Stomach (tissue), 4 donors: Measurements from ENCODE around the gene ABCA13.

Source experiments
- POLR2A ChIP-seq, 4 donors: fragments of 450-650 bp; IDR thresholded peaks; one replicate each; pipeline ENCODE4 v1.6.1; 2016; ENCODE audit warnings: antibody characterized with exemption in 4 of 4, control low read depth in 2 of 4, mild to moderate bottlenecking in 1 of 4, moderate library complexity in 1 of 4
- POLR2AphosphoS5 ChIP-seq, 3 donors: sonication (generic); formaldehyde crosslinking; IDR thresholded peaks; one replicate each; pipeline ENCODE4 v1.6.1; 2016; ENCODE audit warnings: antibody characterized with exemption in 3 of 3
- TF ChIP-seq, protein P1 (sequence below), 7 experiments: fragments of 450-650 bp in 4 of 7; fragments of 200-600 bp in 3 of 7; sonication (generic) in 3 of 7; IDR thresholded peaks; one replicate each; pipeline ENCODE4 v1.5.1; 2016 to 2019; ENCODE audit warnings: antibody characterized with exemption in 7 of 7, control low read depth in 2 of 7, mild to moderate bottlenecking in 1 of 7

DNA sequence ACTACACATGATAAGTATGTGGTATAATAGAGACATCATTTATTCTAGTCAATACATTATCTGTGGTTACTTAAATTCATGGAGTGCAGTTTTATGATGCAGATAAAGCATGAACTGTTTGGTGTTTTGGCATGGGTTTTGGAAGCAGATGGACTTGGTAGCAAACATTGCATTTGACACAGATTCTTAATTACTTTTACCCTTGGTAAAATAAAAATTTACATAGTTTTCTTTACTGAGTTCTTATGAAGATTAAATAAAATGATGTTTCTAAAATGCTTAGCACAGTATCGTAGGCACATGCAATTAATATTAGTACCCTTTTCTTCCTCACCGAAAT, 92.0 kb downstream of the ABCA13 start:
- TF ChIP-seq POLR2A (IDR thresholded peaks at IDR 0.05) (no peak), POLR2AphosphoS5 (IDR thresholded peaks at IDR 0.05) (no peak)
- TF ChIP-seq, protein P1, sequence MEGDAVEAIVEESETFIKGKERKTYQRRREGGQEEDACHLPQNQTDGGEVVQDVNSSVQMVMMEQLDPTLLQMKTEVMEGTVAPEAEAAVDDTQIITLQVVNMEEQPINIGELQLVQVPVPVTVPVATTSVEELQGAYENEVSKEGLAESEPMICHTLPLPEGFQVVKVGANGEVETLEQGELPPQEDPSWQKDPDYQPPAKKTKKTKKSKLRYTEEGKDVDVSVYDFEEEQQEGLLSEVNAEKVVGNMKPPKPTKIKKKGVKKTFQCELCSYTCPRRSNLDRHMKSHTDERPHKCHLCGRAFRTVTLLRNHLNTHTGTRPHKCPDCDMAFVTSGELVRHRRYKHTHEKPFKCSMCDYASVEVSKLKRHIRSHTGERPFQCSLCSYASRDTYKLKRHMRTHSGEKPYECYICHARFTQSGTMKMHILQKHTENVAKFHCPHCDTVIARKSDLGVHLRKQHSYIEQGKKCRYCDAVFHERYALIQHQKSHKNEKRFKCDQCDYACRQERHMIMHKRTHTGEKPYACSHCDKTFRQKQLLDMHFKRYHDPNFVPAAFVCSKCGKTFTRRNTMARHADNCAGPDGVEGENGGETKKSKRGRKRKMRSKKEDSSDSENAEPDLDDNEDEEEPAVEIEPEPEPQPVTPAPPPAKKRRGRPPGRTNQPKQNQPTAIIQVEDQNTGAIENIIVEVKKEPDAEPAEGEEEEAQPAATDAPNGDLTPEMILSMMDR (IDR thresholded peaks at IDR 0.05) = no peak
